ENCODE data around the gene C1orf159. TPM values are rescaled to one million over a fixed set of nuclear protein-coding genes. Genes with fewer than 3 reads are reported as not detected.

C1orf159 gene
- total and polyA plus RNA-seq, 2 experiments from 2014 or later: 7.1 to 25.1 TPM

- H3K4me3 ChIP-seq: no peak overlapping the region
- no peak for DNase-seq (ENCODE audit: low spot score)
- no peak for TF ChIP-seq CTCF (IDR thresholded peaks at IDR 0.05; ENCODE audit: poor library complexity)
- TF ChIP-seq EZH2 (IDR thresholded peaks at IDR 0.05; ENCODE audit: borderline replicate concordance): no peak
- TF ChIP-seq EZH2phosphoT487 (IDR thresholded peaks at IDR 0.05; ENCODE audit: low read depth, severe bottlenecking, unreplicated experiment): no peak
- H3K4me1 ChIP-seq (ENCODE audit: insufficient read depth): peaks cover 20% of the 10 kb centered on the region
- H4K20me1 ChIP-seq (ENCODE audit: insufficient read depth, poor library complexity, severe bottlenecking): peaks cover 63% of the 10 kb centered on the region
- H3K27me3 ChIP-seq: peaks cover 8% of the 10 kb centered on the region
- no peaks in the 10 kb centered on the region for H3K9me2 ChIP-seq (replicated peaks; ENCODE audit: insufficient read depth)
- H2AFZ ChIP-seq: no peak overlapping the region
- H3K4me2 ChIP-seq: no peak overlapping the region
- H3K9me3 ChIP-seq (ENCODE audit: low read depth): no peaks in the 10 kb centered on the region
- peaks cover 7% of the 10 kb centered on the region for H3K79me2 ChIP-seq
- no peak overlapping the region for H3K27ac ChIP-seq
- 93% methylated on average over 6 of the region's 6 CpGs for WGBS (ENCODE audit: low lambda C conversion rate, missing lambda C conversion rate)
- H3K36me3 ChIP-seq (replicated peaks; ENCODE audit: insufficient read depth, low read depth): no peaks in the 10 kb centered on the region
Observed at GRCh38 chr1:1038694-1039093, 77.2 kb downstream of the C1orf159 start.

- H3K27ac ChIP-seq: no peak overlapping the region
- H3K4me1 ChIP-seq (ENCODE audit: insufficient read depth): peaks cover 26% of the 10 kb centered on the region
- H3K4me2 ChIP-seq: no peak overlapping the region
- peaks cover 8% of the 10 kb centered on the region for H3K27me3 ChIP-seq
- WGBS (ENCODE audit: low lambda C conversion rate, missing lambda C conversion rate): 88% methylated on average over 29 of the region's 30 CpGs
- DNase-seq (ENCODE audit: low spot score): no peak
- H3K79me2 ChIP-seq: peaks cover 7% of the 10 kb centered on the region
- no peaks in the 10 kb centered on the region for H3K9me2 ChIP-seq (replicated peaks; ENCODE audit: insufficient read depth)
- H3K9me3 ChIP-seq (ENCODE audit: low read depth): no peaks in the 10 kb centered on the region
- no peak overlapping the region for H3K4me3 ChIP-seq
- TF ChIP-seq CTCF (IDR thresholded peaks at IDR 0.05; ENCODE audit: poor library complexity) (no peak), EZH2 (IDR thresholded peaks at IDR 0.05; ENCODE audit: borderline replicate concordance) (no peak), EZH2phosphoT487 (IDR thresholded peaks at IDR 0.05; ENCODE audit: low read depth, severe bottlenecking, unreplicated experiment) (no peak)
- peaks cover 66% of the 10 kb centered on the region for H4K20me1 ChIP-seq (ENCODE audit: insufficient read depth, poor library complexity, severe bottlenecking)
- no peak overlapping the region for H2AFZ ChIP-seq
- no peaks in the 10 kb centered on the region for H3K36me3 ChIP-seq (replicated peaks; ENCODE audit: insufficient read depth, low read depth)
Observed at GRCh38 chr1:1037366-1038327, 78.2 kb downstream of the C1orf159 start.

GRCh38 chr1:1035291-1035943, 80.5 kb downstream of the C1orf159 start:
- Histone ChIP-seq H3K9me2 (replicated peaks; ENCODE audit: insufficient read depth) (no peaks in the 10 kb centered on the region), H3K79me2 (peaks cover 7% of the 10 kb centered on the region), H3K4me1 (ENCODE audit: insufficient read depth) (peaks cover 36% of the 10 kb centered on the region), H3K36me3 (replicated peaks; ENCODE audit: insufficient read depth, low read depth) (no peaks in the 10 kb centered on the region), H3K27me3 (peaks cover 8% of the 10 kb centered on the region), H4K20me1 (ENCODE audit: insufficient read depth, poor library complexity, severe bottlenecking) (peaks cover 68% of the 10 kb centered on the region), H3K4me2 (no peak overlapping the region), H2AFZ (no peak overlapping the region), H3K27ac (no peak overlapping the region), H3K9me3 (ENCODE audit: low read depth) (no peaks in the 10 kb centered on the region), H3K4me3 (no peak overlapping the region)
- WGBS (ENCODE audit: low lambda C conversion rate, missing lambda C conversion rate): 95% methylated on average over 18 of the region's 19 CpGs
- TF ChIP-seq EZH2 (IDR thresholded peaks at IDR 0.05; ENCODE audit: borderline replicate concordance) (no peak), CTCF (IDR thresholded peaks at IDR 0.05; ENCODE audit: poor library complexity) (no peak), EZH2phosphoT487 (IDR thresholded peaks at IDR 0.05; ENCODE audit: low read depth, severe bottlenecking, unreplicated experiment) (no peak)
- DNase-seq (ENCODE audit: low spot score): no peak
